DOHH2 (cell line): Measurements from ENCODE around the gene TNFRSF19.

ENCODE experiments used
- CTCF ChIP-seq: fragments of 200-600 bp; sonication (generic); IDR thresholded peaks from one replicate; pipeline ENCODE4 v1.5.1; 2014; ENCODE audit warnings: antibody characterized with exemption, mild to moderate bottlenecking, low read depth, low read length; ENCODE audit not compliant: poor library complexity, severe bottlenecking
- EZH2phosphoT487 ChIP-seq: fragments of 200-600 bp; sonication (generic); IDR thresholded peaks from 2 replicates; pipeline ENCODE4 v1.6.1; 2017; ENCODE audit warnings: borderline replicate concordance, mild to moderate bottlenecking, antibody characterized with exemption, low read length, moderate library complexity, mixed read lengths

GRCh38 chr13:23683084-23683483 is 112.9 kb downstream of the TNFRSF19 start:
- TF ChIP-seq EZH2phosphoT487 (no peak), CTCF (no peak)
